Psoas muscle (tissue), 8 donors: ENCODE data around the gene B3GALT6. TPM values are rescaled to one million over a fixed set of nuclear protein-coding genes. Genes with fewer than 3 reads are reported as not detected.

Experiments used
- ATAC-seq, 4 donors: fragments of 200-7000 bp; cut with Tn5 transposase; one replicate each; pipeline ENCODE4 v1.9.1; 2020; ENCODE audit warnings: moderate library complexity in 3 of 4, mild to moderate bottlenecking in 2 of 4
- DNase-seq, 2 donors: peaks; one replicate each; pipeline ENCODE4 v3.0.0-alpha.2; 2020
- H3K27ac ChIP-seq: fragments of 200-600 bp; one replicate; pipeline ENCODE4 v1.8.0; 2022
- H3K27me3 ChIP-seq, 3 donors: fragments of 200-600 bp in 1 of 3; one replicate each; pipeline versions ENCODE4 v1.6.1 to v1.8.0; 2013 to 2022; ENCODE audit warnings: low read length in 2 of 3, mild to moderate bottlenecking in 2 of 3, moderate library complexity in 1 of 3; ENCODE audit not compliant: insufficient read depth in 3 of 3
- H3K36me3 ChIP-seq, 2 donors: fragments of 200-600 bp in 1 of 2; one replicate each; pipeline versions ENCODE4 v1.6.1 to v1.8.0; 2013 to 2022; ENCODE audit warnings: low read depth in 1 of 2, mild to moderate bottlenecking in 1 of 2, moderate library complexity in 1 of 2; ENCODE audit not compliant: insufficient read depth in 1 of 2
- H3K4me1 ChIP-seq: fragments of 200-600 bp; one replicate; pipeline ENCODE4 v1.8.0; 2022
- H3K4me3 ChIP-seq: fragments of 200-600 bp; one replicate; pipeline ENCODE4 v1.8.0; 2022; ENCODE audit warnings: mild to moderate bottlenecking
- H3K9me3 ChIP-seq: fragments of 200-600 bp; one replicate; pipeline ENCODE4 v1.8.0; 2022
- WGBS, 3 donors: extraction: QIAGEN DNeasy Blood & Tissue Kit; methylation state at CpG; one replicate each; pipeline versions ENCODE4 v1.1.6 to v1.1.7; 2013; 5-methylcytosine and 5-hydroxymethylcytosine counted together
- intact Hi-C, 2 donors: fragments of 100-400 bp; cut with DNase I; formaldehyde crosslinking; loops; one replicate each; pipeline versions ENCODE4 v1.11.0 to v1.14.2; 2022
- polyA plus RNA-seq, 3 donors: library from polyadenylated mRNA; stranded (reverse); fragments of 200-250 nt; gene quantifications; one replicate each; pipeline ENCODE4 v1.2.3, GENCODE V29; 2013
- total RNA-seq, 4 donors: library from RNA; stranded (reverse); fragmentation: NEBNext Ultra II Directional in 2 of 4; extraction: Animal tissue kit (Norgen Biotek cat#: 25700) in 2 of 4; gene quantifications; one replicate each; pipeline versions ENCODE4 v1.2.1 to v1.2.4, GENCODE V29; 2021 to 2023
- TF ChIP-seq, protein P1 (sequence below): fragments of 200-600 bp; IDR thresholded peaks from one replicate; pipeline ENCODE4 v1.8.0; 2022; ENCODE audit warnings: antibody characterized with exemption
- donor health status: healthy with polysubstance abuse.
- donor health status: DM: no; HTN: no; CAD: no; lungs with moderate emphysema.
- donor health status: Bipolar disorder and iron deficiency.
- donor health status: healthy.
- donor health status: DM: yes; HTN: yes; CAD: no.
- donor health status: DM: no; HTN: no; CAD: no.
- donor health status: DM: no; HTN: no; CAD: no.
- donor health status: DM: yes; HTN: yes; CAD: no.

Gene B3GALT6
- total and polyA plus RNA-seq, 7 donors, result 7.7 to 30.3 (median 11.4) TPM

DNA sequence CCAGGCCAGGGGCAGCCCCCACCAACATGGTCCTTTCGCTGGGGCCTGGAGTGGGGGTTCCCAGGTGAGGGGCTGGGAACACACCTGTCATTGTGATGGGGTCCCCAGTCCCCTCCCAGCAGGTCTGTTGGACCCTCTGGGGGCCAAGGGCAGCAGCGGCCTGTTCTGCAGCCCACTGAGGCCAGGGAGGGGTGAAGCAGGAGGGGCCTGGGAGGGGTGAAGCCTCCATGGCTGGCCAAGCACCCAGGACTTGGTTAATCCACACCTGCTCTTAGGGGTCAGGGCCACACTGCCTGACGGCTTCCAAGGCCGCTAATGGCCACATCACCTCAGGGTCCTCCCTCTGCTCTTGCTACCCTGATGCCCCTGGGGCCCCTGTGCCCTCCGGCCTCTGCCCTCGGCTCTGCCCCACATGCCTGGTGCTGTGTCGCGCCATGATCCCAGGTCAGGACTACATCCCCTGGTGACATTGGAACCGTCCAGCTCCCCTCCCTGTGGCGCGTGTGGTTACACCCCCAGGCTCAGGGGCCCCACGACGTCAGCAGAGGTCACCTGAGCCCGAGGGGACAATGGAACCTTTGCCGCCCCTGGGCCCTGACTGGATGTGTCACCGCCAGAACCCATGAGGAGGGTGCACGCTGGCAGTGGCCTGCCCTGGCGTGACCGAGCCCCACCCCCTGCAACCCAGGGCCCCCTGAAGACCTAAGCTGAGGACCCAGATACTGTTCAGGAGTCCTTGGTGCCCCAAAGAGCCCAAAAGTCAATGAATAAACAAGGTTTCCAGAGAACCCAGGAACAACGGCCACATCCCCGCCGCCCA is 32.7 kb upstream of the B3GALT6 start:
- Histone ChIP-seq H3K27me3 (peaks cover 0 to 23% (median 3%) of the 10 kb centered on the region in 3 donors), H3K27ac (no peak overlapping the region), H3K9me3 (peaks cover 10% of the 10 kb centered on the region), H3K4me3 (no peak overlapping the region), H3K36me3 (no peaks in the 10 kb centered on the region), H3K4me1 (no peaks in the 10 kb centered on the region)
- TF ChIP-seq, protein P1, sequence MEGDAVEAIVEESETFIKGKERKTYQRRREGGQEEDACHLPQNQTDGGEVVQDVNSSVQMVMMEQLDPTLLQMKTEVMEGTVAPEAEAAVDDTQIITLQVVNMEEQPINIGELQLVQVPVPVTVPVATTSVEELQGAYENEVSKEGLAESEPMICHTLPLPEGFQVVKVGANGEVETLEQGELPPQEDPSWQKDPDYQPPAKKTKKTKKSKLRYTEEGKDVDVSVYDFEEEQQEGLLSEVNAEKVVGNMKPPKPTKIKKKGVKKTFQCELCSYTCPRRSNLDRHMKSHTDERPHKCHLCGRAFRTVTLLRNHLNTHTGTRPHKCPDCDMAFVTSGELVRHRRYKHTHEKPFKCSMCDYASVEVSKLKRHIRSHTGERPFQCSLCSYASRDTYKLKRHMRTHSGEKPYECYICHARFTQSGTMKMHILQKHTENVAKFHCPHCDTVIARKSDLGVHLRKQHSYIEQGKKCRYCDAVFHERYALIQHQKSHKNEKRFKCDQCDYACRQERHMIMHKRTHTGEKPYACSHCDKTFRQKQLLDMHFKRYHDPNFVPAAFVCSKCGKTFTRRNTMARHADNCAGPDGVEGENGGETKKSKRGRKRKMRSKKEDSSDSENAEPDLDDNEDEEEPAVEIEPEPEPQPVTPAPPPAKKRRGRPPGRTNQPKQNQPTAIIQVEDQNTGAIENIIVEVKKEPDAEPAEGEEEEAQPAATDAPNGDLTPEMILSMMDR, result no peak
- DNase-seq (peak; percentile 11 to 42), ATAC-seq (no peak)
- 78 to 84% (median 81%) methylated on average over 22 of the region's 22 CpGs for WGBS, 3 donors
- intact Hi-C loops, result no loop called here

DNA sequence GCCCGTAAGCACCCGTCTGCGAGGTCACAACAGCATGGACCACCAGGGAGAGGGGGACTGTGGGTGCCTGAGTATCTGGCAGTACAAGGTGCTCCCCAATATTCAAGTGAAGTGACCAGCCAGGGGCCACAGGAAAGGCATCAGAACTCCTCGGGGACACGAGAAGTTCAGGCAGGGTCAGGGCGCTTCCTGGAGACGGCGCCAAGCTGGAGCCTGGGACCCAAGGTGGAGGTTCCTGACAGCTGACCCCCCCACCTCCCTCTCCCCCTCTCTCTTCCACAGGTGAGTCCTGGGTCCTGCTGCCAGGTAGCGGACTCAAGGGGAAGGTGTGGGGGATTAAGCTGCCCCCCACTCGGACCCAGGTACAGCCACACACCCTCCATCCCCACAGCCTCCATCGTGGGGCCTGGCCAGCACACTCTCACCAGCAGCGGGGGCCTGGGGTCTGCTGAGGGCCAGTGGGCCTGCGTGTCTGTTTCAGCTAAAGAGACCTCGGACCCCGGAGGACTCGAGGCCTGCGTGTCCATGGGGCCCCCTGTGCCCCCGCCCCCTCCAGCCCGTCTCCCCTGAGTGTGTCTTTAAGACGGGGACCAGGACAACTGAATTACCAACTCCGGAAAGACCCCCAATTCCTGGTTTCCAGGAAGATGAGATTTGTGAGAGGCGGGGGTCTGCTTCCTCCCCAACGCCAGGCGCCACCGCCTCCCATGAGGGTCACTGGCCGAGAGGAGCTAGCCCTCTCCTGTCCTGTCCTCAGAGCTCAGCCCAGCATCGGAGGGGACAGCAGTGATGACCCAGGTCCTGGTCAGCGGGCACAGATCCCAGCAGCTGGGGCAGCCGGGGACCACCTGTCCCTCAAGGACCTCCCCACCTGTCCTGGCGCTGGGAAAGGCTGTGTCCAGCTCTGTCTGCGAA is 31.8 kb upstream of the B3GALT6 start:
- intact Hi-C loops, result no loop called here
- no peaks in the 10 kb centered on the region for H3K36me3 ChIP-seq
- TF ChIP-seq, protein P1, result no peak
- H3K4me3 ChIP-seq, result peak overlapping the region; percentile 59
- no peaks in the 10 kb centered on the region for H3K4me1 ChIP-seq
- no peak overlapping the region for H3K27ac ChIP-seq
- no peak for ATAC-seq
- peak; percentile 9 to 50 for DNase-seq
- peaks cover 2% of the 10 kb centered on the region for H3K9me3 ChIP-seq
- WGBS, 3 donors, result 72 to 79% (median 74%) methylated on average over 26 to 31 of the region's 31 CpGs
- H3K27me3 ChIP-seq, result peaks cover 0 to 25% (median 3%) of the 10 kb centered on the region in 3 donors

DNA sequence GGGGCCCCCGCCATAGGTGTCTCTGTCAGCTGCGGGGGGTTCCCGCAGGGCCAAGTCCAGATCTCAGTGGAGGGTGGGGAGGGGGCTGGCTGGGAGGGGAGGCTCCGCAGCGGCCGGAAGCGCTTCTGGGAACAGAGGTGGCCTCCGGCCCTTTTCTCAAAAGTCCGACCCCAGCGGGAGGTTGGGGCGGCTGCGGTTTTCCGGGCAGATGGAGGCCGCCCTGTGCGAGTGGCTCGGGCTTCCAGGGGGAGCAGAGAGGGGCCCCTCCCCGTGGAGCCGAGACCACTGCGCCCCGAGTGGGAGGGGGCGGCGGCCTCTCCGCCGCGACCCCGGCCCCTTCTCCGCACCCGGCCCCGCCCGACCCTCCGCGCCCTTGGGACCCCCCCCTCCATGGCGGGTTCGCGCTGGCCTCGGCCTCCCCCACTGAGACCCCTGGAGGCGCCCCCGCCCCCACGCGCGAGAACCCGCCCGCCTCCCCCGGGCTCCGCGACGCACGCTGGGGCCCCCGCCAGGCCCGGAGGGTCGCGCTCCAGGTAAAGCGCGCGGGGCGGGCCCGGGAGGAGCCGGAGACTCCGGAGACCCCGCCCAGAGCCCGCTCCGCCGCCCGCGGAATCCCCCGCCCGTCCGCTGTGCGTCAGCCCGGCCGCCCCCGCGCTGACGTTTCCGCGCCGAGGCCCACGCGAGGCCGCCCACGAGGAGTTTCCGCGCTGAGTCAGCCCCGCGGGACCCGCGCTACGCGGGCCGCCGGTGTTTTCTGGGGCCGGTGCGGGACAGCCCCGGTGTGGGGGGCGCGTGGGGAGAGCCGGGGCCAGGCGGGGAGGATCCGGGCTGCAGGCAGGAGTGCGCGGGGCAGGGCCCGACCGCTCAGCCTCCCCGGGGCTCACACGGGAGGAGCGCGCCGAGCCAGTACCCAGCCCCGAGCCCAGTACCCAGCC is 30.9 kb upstream of the B3GALT6 start:
- H3K36me3 ChIP-seq, result no peaks in the 10 kb centered on the region
- H3K27me3 ChIP-seq, result peaks cover 0 to 34% (median 7%) of the 10 kb centered on the region in 3 donors
- H3K9me3 ChIP-seq, result no peaks in the 10 kb centered on the region
- TF ChIP-seq, protein P1, result no peak
- peak overlapping the region; percentile 59 for H3K4me3 ChIP-seq
- peak; percentile 62 to 66 for DNase-seq
- WGBS, 3 donors, result 3 to 11% (median 3%) methylated on average over 34 to 109 of the region's 109 CpGs
- peaks cover 6% of the 10 kb centered on the region for H3K4me1 ChIP-seq
- intact Hi-C loops, result no loop called here
- peak in 3 of 4 donors; percentile 30 to 35 (median 30) for ATAC-seq
- no peak overlapping the region for H3K27ac ChIP-seq

DNA sequence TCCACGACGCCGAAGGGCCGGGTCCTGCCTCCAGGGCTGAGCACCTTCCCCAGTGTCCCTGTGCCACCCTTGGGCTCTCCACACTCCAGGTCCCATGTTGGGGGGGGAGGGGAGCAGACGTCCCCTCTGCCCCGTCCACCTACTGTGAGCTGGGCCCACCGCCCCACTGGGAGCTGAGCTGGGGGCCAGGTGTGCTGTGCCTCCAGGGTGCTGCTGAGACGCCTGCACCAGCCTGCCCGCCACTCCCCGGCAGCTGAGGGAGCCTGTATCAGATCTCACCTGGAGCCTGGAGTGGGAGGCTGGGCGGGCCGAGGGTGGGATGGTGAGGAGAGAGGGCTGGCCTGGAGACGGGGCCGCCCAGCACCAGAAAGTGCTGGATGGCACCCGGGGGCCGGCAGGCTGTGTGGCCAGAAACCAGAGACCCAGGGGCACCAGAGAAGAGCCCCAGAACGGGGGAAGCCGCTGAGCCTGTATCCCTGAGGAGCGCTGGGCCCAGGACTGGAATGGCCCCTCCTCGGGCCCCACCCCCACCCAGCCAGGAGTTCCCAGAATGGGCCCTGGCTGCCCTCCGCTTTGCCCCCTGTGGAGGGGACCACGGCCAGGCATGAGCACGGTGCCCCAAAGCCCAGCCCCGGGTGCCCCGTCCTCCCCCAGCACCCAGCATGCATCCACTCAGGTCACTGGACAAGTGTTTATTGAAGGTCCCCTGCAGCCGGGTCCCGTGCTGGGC is 29.0 kb upstream of the B3GALT6 start:
- TF ChIP-seq, protein P1, result no peak
- no peak overlapping the region for H3K27ac ChIP-seq
- H3K4me1 ChIP-seq, result peaks cover 10% of the 10 kb centered on the region
- peak; percentile 19 to 44 for DNase-seq
- WGBS, 3 donors, result 86 to 88% (median 87%) methylated on average over 17 to 27 of the region's 27 CpGs
- no peak for ATAC-seq
- peaks cover 0 to 53% (median 9%) of the 10 kb centered on the region in 3 donors for H3K27me3 ChIP-seq
- no peak overlapping the region for H3K4me3 ChIP-seq
- H3K36me3 ChIP-seq, result no peaks in the 10 kb centered on the region
- no peaks in the 10 kb centered on the region for H3K9me3 ChIP-seq
- intact Hi-C loops, result no loop called here
